ENCODE measurements around the gene DEFB131A. TPM values are rescaled to one million over a fixed set of nuclear protein-coding genes. Genes with fewer than 3 reads are reported as not detected.
A peak's percentile ranks its signal among the peaks of the same experiment; 100 is the strongest.
"Not testable (repeated sequence)": the region's sequence is repeated elsewhere in the genome, so short reads cannot be mapped to it uniquely, and the experiment has no call there.

The DEFB131A gene
- total RNA-seq, 1 donor from 2014 or later, result not detected

DNA sequence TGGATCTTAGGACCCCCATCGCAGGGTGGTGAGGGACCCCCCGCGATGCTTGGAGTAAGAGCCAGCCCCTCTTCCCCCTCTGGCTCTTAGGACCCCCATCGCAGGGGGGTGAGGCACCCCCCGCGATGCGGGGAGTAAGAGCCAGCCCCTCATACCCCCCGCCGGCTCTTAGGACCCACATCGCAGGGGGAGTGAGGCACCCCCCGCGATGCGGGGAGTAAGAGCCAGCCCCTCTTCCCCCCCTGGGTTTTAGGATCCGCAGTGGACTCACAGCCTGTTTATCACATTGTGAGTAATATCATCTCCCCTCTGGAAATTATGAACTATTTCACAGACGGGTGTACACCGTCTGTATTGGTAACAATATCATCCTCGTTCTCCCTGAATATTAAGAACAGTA is 46.8 kb downstream of the DEFB131A start:
- intact Hi-C loops (cut with micrococcal nuclease); DNase-seq: not testable (repeated sequence)

DNA sequence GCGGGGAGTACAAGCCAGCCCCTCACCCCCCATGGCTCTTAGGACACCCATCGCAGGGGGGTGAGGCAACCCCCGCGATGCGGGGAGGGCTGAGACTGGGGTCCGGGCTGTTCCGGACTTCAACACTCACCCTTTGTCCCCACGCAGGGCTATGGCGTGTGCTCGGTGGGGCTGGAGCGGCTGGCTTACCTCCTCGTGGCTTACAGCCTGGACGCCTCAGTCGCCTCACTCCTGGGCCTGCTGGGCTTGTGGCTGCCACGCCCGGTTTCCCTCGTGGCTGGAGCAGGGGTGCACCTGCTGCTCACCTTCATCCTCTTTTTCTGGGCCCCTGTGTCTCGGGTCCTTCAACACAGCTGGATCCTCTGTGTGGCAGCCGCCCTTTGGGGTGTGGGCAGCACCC is 49.4 kb downstream of the DEFB131A start:
- DNase-seq; ATAC-seq; intact Hi-C loops (cut with micrococcal nuclease): not testable (repeated sequence)

More for the DNA sequence above, 46.8 kb downstream of the DEFB131A start:
- not testable (repeated sequence) for ATAC-seq

DNA sequence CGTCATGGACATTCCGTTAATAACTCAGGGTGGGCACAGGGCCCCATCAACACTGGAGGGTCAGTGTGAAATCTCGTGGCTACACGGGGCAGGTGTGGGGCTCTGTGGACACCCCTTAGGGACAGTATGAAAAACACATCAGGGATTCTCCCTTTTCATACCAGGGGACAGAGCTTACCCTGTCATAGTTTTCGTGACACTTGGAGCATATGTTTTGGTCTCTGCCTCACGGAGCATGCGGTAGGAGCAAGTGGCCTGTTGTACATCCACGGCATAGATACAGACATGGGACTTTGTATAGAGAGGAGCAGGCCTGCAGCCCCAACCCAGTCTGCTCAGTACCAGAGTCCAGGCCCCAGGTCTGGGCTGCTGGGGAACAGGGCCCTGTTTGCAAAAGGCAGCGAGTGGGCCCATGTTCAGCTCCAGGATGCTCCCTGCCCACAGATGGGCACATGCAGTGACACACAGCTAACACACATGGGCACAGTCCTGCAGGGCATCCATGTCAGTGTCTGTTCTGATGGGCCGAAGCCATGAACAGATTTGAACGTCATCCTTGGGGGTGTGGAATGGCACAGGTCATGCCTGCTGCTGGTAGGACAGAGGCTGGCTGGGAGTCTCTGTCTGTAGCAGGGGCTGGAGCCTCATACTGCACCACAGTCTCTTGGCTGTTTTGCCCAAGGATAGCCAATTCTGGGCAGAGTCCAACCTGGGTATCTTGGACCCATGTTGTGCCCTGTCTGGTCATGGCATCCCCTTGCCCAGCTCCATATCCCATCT is 50.2 kb downstream of the DEFB131A start:
- DNase-seq; intact Hi-C loops (cut with micrococcal nuclease); ATAC-seq: not testable (repeated sequence)

DNA sequence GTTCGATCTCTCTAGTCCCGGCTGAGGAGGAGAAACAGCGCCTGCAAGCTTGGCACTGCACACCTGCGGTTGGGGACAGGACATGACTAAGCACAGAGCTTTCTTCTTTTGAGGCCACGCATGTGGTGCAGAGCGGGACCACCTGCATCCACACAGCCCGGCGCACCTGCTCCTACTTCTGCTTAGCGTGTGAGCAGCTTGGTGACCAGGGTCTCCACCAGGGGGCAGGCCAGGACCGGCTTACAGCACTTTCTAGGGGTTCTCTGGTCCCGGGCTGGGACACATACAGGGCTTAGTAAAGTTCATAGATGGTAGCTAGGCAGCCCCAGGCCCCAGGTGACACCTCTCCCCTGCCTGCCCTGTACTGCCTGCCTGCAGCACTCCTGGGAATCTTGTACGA is 51.2 kb downstream of the DEFB131A start:
- peak; percentile 59 for DNase-seq
- ATAC-seq; intact Hi-C loops (cut with micrococcal nuclease): not testable (repeated sequence)

DNA sequence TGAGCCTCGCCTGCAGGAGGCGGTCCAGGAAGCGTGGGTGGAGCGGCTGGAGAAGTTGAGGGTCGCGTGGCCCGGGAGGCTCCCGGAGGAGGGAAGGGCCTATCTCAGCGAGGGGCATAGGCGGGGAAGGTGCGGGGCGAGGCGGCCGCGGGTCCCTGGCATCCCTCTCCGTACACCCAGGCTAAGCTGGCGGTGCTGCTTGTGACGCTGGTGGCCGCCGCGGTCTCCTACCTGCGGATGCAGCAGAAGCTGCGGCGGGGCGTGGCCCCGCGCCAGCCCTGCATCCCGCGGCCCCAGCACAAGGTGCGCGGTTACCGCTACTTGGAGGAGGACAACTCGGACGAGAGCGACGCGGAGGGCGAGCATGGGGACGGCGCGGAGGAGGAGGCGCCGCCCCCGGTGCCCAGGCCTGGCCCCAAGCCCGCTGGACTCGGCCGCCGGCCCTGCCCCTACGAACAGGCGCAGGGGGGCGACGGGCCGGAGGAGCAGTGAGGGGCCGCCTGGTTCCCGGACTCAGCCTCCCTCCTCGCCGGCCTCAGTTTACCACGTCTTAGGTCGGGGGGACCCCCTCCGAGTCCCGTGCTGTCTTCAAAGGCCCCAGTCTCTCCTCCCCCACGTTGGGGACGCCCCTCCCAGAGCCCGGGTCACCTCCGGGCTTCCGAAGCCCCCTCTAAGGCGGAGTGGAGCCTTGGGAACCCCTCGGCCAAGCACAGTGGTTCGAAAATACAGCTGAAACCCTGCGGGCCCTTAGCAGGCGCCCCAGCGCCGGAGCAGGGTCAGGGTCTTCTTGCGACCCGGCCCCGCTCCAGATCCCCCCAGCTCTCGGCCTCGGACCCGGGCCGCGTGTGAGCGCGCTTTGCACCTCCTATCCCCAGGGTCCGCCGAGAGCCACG is 53.6 kb downstream of the DEFB131A start:
- intact Hi-C loops (cut with micrococcal nuclease); ATAC-seq; DNase-seq: not testable (repeated sequence)

DNA sequence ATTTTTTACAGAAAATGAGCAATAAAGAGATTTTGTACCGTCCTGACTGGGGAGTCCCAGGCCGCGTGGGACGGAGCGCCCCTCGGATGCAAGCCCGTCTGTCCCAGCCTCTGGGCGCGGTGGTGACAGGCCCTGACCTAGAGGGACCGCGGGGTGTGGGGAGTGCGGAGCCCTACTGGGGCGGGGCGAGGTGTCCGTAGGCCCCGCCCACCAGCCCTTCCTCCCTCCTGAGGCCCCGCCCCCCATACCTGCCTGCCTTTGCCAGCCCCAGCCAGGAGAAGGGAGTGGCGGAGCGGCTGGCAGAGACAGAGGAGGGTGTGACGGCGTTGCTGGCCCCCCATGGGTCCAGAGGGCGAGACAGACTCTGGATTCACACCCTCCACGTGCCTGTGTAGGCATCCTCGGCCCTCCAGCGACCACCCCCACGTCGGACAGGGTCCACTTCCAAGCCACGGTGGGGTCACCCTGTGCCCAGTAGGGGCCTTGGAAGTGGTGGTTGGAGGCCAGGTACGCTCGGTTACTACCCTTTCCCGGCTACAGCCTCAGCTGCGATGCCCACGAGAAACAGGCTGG is 54.3 kb downstream of the DEFB131A start:
- DNase-seq; intact Hi-C loops (cut with micrococcal nuclease); ATAC-seq: not testable (repeated sequence)

DNA sequence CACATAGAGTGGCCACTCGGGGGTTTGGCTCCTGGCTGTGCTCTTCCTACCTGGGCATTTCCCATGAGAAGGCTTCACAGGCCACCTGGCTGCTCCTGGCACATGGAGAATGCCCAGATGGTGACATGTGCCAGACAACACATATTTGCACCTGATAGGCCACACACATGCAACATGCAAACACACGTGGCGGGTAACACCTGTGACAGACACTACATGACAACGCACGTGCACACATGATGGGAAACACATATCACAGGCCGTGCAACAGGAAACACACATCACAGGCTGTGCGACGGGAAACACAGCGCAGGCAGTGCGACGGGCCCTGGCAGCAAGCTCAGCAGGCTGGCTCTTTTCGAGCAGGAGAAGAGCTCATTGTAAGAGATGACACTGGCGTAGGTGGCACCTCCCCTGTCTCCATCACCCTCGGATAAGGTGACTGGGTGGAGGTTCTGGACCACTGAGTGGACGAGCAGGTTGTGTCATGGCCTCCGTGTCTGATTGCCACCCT is 55.8 kb downstream of the DEFB131A start:
- ATAC-seq; intact Hi-C loops (cut with micrococcal nuclease); DNase-seq: not testable (repeated sequence)

Other genes starting within 250 kb of the DEFB131A start
- gene USP17L10, start 233.8 kb upstream of the DEFB131A start, total RNA-seq, result not detected
- gene USP17L11, start 229.0 kb upstream of the DEFB131A start, total RNA-seq, result not detected
- gene USP17L12, start 224.3 kb upstream of the DEFB131A start, total RNA-seq, result not detected
- not detected for gene USP17L13, start 219.5 kb upstream of the DEFB131A start, total RNA-seq
- not detected for gene USP17L15, start 210.0 kb upstream of the DEFB131A start, total RNA-seq
- gene USP17L17, start 200.5 kb upstream of the DEFB131A start, total RNA-seq, result not detected
- gene USP17L18, start 195.8 kb upstream of the DEFB131A start, total RNA-seq, result not detected
- gene USP17L19, start 191.0 kb upstream of the DEFB131A start, total RNA-seq, result not detected
- not detected for gene USP17L20, start 186.3 kb upstream of the DEFB131A start, total RNA-seq
- gene USP17L21, start 181.5 kb upstream of the DEFB131A start, total RNA-seq, result not detected
- gene USP17L22, start 176.8 kb upstream of the DEFB131A start, total RNA-seq, result not detected
- not detected for gene USP17L24, start 119.2 kb upstream of the DEFB131A start, total RNA-seq
- not detected for gene USP17L25, start 114.5 kb upstream of the DEFB131A start, total RNA-seq
- gene USP17L26, start 109.8 kb upstream of the DEFB131A start, total RNA-seq, result not detected
- not detected for gene USP17L5, start 105.0 kb upstream of the DEFB131A start, total RNA-seq
- not detected for gene USP17L27, start 100.3 kb upstream of the DEFB131A start, total RNA-seq
- gene USP17L28, start 95.5 kb upstream of the DEFB131A start, total RNA-seq, result not detected
- gene USP17L29, start 90.8 kb upstream of the DEFB131A start, total RNA-seq, result not detected
- not detected for gene USP17L30, start 81.3 kb upstream of the DEFB131A start, total RNA-seq